GM12864 (cell line): ENCODE measurements around the gene CFL2.

Source experiments
- DNase-seq: peaks from one replicate; pipeline ENCODE4 v3.0.0-alpha.2; 2011; ENCODE audit warnings: low read depth
- H3K4me3 ChIP-seq: 2 replicates; pipeline ENCODE4 v1.5.1; 2011; ENCODE audit warnings: mild to moderate bottlenecking, low read depth, low read length, control low read depth
- CTCF ChIP-seq: IDR thresholded peaks from 2 replicates; pipeline ENCODE4 v1.5.1; 2011; ENCODE audit warnings: low read depth, mild to moderate bottlenecking, moderate library complexity, low read length, control low read depth, inconsistent platforms; ENCODE audit errors: missing control alignments

The CFL2 gene

DNA sequence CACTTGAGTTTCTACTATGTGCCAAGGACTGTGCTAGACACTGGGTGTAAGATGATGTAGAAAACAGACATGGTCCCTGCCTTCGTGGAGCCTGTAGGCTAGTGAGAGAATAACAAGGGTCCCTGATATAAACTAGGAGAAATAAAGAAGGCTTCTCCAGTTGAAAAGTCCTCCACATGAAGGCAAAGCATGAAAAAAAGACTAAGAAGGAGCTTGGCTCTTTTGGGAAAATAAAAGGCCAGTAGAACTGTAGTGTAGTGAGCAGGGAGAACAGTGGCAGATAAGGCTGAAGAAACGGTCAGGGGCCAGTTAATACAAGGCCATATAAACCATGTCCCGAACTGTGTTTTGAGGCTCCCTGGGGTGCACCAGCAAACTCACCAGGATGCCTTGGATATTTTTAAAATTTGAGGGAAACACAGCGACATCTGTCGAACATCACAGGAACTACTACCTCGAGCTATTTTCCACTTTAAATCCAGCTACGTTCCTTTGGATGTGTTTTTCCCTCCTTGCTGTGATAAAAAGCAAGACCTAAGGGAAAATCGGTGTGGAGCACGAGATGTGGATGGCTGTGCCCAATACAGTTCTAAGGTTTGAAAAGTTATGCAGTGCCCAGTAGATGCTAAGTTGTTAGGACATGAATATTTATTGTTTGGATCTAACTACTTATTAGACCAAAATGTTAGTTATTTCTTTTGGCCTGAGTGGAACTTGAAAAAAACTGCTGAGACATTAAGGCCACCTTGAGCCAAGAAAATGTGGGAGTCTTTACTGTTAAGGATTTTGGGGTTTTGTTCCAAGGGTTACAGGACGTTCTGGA lies 8.5 kb upstream of the CFL2 start:
- H3K4me3 ChIP-seq: no peak overlapping the region
- TF ChIP-seq CTCF: peak; percentile 83
- no peak for DNase-seq

- no peak for DNase-seq
- no peak for TF ChIP-seq CTCF
- H3K4me3 ChIP-seq: no peak overlapping the region
These were observed 6.7 kb upstream of the CFL2 start for GRCh38 chr14:34721129-34721528.

DNA sequence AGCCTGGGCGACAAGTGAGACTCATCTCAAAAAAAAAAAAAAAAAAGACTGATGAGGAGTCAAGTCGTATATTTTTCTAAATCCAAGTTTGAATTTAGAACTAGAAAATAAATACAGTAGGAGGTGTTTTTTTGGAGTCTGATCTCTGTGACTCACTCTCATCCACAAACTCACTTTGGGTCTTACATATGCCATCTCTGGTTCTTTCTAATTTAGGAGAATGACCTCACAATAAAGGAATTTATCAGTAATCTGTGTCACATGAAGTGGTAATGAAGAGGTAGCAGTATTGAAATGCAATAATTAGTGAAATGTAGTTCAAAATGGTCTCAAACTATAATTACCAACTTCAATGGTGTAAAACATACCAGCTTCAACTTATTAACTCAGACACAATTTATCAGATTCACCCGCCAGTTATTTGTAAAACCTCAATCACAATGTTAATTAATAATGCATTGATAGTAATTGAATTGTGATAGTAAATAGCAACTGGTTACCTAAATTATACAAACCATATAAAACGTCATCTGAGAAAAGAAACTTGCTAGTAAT lies 4.4 kb upstream of the CFL2 start:
- TF ChIP-seq CTCF: no peak
- DNase-seq: no peak

GRCh38 chr14:34715127-34715863 lies 902 bp upstream of the CFL2 start:
- peak overlapping the region; percentile 95; the same call in 1 of the 2 replicates for H3K4me3 ChIP-seq
- no peak for TF ChIP-seq CTCF
- no peak for DNase-seq

More for the DNA sequence above, 4.4 kb upstream of the CFL2 start:
- H3K4me3 ChIP-seq: no peak overlapping the region

- H3K4me3 ChIP-seq: peak overlapping the region; percentile 95
- no peak for TF ChIP-seq CTCF
- DNase-seq: no peak
These were observed 593 bp downstream of the CFL2 start for GRCh38 chr14:34713681-34714319.

DNA sequence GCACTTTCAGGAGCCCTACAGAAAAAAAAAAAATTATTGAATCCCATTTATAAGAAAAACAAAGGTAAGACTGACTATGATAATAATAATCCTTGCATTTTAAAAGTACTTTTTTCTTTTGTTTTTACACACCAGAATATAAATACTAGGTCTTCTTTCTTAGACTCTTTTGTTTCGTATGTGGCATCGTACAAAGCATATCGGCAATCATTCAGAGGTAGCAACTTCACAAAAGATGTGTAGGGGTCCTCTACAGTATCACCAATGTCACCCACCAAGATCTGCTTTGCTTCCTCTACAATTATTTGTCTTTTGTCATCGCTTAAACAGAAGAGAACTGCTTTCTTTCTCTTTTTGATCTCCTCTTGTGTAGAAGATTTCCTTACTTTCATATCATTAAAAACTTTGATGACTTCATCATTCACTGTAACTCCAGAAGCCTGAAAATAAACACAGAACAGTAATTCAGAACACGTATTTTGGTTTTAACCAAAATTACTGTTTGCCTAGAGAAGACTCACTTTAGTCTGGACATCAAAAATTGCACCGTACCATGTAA lies 1.2 kb downstream of the CFL2 start:
- no peak for TF ChIP-seq CTCF
- peak overlapping the region; percentile 95 for H3K4me3 ChIP-seq
- no peak for DNase-seq
